HG03558 (cell line): Measurements from ENCODE around the gene TAP1.
A peak's percentile ranks its signal among the peaks of the same experiment; 100 is the strongest.

Experiments used
- ATAC-seq: cut with Tn5 transposase; IDR thresholded peaks from one replicate; pipeline ENCODE4 v1.9.1; 2021; ENCODE audit warnings: moderate number of reproducible peaks; ENCODE audit not compliant: unreplicated experiment; ENCODE audit errors: extremely low read depth

TAP1 gene

DNA sequence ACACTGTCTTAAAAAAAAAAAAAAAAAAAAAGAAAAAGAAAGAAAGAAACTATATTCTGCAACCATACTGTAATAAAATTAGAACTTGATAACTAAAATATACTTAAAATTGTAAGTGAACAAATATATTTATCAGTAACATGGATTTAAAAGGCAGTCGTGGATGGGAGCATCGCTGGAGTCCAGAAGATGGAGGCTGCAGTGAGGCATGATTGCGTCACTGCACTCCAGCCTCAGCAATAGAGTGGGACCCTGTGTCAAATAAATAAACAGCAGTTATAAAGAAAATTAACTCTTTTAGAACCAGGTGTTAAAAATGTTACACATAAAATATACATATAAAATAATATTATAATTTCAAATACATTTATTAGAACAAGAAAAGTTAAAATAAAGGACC is 9.2 kb upstream of the TAP1 start:
- no peak for ATAC-seq

DNA sequence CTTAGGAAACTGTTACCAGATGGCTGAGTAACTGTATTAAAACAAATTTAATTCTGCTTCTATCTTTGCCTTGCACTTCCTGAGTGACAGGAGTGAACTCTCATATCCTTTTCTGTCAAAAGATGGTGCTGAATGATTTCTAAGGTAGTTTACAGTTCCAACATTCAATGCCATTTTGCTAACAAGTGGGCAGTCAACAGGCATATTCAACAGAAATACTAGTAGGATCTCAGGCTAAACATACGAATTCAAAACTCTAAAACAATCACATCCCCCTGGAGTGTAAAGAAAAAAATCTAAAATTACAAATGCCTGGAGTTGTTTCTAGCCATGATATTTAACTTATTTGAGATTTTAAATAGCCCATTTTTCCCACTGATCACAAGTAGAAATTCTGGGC is 7.2 kb upstream of the TAP1 start:
- ATAC-seq, result no peak

DNA sequence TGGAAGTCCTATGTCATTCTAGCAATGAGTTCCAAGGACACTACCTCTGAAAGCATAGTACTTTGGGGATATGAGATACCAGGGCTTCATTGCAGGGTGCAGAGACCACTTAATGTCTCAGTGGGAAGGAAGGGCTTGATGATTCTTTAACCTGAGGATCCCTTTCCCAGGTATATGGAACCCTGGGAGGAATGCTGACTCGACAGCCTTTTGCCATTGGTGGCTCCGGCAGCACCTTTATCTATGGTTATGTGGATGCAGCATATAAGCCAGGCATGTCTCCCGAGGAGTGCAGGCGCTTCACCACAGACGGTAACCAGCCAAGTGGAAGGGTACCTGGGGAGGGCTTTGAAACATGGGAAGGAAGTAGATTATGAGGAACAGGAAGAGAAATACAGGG is 4.7 kb upstream of the TAP1 start:
- ATAC-seq, result no peak

- ATAC-seq, result no peak
Measured at GRCh38 chr6:32857156-32857891, 3.8 kb upstream of the TAP1 start.

DNA sequence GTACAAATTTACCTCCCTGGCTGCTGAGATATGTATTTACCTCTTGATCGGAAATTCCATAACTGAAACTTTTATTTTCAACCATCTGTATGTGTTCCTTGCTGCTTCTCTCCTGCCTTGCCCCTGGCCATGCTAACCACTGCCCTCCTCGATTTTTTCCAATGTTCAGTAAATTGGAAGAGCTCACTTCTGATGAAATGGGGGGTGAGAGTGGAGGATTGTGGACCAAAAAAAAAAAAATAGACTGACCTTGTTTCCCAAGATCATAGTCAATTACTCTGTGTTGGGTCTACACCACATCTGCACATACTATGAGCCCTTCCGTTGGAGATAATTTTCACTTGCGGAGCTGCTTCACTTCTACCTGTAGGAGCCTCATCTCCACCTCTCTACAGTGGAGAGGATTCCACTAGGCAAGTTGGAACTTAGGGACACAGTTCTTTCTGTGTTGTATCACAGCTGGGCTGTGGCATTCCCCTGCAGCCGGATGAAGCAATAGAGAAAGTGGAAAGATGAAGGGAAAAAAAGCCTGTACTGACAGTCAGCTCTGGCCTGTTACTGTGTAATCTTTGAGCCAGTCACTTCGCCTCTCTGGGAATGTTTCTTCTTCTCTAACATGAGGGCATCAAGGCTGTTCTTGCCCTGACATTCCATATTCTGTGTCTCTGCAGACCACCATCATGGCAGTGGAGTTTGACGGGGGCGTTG is 2.1 kb upstream of the TAP1 start:
- no peak for ATAC-seq

DNA sequence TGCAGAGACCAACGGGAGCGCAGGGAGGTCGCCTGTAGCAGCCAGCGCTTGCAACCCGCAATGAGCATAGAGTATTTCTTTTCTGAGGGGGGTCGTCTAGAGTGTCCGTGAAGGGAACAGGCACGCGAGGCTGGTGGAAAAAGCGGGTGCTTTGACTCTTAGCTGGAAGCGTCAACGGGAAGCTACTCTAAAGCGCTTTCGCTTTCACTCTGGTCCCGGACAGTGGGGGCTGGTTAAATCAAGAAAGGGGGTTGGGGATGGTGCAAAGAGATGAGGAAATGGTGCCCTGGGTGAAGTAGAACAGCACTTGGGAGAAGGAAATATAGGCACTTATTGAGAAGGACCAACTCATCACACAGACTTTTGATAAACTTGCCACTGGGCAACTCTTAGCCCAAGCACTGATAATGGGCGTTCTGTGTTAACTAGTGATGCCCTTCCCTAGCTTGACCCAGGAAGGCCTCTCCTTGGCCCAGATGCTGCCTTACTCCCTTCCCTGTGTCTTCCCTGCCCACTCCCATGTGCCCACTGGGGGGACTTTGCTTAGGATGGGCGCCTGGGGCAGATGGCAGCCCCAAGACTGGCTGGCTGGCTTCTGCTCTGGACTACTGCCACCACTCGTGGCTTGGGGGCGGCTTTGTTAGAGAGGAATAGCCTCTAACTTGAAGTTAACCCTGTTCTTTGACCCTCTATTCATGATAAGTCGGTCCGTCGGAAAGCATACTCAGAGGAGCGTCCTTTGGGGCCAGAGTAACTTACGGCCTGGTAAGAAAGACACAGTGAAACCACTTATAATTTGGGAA is 1.1 kb upstream of the TAP1 start:
- no peak for ATAC-seq

- ATAC-seq, result peak; percentile 21
Measured at GRCh38 chr6:32852844-32853540, 512 bp downstream of the TAP1 start.

DNA sequence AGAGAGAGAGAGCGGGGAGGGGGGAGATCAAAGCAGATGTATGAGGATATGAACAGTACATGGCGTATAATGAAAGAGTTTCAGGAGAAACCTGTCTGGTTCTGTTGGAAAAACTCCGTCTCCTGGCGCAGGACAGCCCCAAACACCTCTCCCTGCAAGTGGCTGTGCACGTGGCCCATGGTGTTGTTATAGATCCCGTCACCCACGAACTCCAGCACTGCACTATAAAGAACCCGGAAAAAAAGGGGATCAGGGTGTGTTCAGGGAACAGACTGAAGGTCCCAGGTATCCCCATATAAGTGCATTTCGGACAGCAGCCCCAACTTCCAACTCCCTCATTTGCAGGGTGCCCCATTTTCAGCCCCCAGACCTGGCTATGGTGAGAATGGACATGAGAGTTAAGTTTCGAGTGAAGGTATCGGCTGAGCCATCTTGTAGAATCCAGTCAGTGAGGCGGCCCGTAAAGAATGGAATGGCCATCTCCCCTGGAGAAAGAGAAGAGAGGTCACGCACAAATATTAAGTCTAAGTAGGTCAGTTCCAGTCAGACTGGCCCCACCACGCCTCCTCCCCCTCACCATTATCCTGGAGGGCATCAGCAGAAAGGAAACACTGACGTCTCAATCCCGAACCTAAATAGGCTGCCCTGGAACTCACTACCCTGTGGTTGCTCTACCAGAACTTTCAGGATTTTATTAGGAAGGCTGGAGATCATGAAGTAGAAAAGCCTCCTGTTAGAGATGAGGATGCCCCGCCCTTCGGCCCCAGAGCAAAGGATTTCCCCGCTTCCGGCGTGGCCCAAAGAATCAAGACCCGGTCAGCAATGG is 1.3 kb downstream of the TAP1 start:
- ATAC-seq, result no peak

- no peak for ATAC-seq
Measured at GRCh38 chr6:32851025-32851424, 2.5 kb downstream of the TAP1 start.

- ATAC-seq, result no peak
Measured at GRCh38 chr6:32849126-32849525, 4.4 kb downstream of the TAP1 start.

DNA sequence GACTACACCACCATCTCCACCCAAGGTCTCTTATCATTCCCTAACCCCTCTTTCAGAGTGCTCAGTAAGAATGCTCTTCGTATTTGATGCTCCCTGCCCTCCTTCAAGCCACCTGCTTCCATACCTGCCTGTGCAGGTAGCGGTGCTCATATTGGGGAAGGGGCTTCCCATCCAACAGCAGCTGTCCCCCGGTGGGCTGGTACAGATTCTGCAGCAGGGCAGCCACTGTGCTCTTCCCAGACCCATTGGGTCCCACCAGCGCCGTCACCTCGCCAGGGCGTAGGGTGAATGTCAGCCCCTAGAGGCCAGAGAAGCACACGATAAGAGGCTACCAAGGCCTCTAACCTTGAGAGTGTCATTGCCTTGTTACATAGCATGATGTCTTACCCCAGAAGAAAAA is 5.7 kb downstream of the TAP1 start:
- no peak for ATAC-seq

DNA sequence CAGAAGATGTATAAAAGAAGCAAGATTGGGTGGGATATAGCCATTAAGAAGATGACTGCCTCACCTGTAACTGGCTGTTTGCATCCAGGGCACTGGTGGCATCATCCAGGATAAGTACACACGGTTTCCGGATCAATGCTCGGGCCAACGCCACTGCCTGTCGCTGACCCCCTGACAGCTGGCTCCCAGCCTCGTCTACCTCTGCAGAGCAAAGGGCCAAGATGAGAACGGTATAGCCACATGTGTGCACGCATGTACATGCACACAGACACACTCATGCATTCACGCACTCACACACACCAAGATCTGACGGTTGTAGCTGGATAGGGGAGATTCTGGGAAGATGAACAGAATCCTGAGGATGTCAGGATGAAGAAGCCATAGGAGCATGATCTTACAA is 6.5 kb downstream of the TAP1 start:
- no peak for ATAC-seq

DNA sequence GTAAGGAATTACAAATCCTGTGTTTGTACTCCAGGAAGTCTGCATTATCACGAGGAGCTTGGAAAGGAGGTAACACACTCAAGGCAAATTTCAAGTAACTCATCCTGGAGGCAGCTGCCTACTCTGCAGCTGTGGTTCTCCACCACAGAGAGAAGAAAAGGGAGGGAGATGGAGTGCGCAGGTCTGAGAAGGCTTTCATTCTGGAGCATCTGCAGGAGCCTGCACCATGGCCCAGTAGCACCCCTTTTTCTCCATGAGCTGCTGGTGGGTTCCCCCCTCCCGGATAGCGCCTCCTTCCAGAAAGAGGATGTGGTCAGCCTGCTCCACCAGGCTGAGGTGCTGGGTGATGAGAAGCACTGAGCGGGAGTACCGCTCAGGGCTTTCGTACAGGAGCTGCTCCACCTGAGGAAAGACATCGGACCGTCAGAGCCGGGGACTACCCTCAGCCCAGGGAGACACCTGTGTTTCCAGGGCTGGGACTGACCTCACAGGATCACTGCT is 8.1 kb downstream of the TAP1 start:
- ATAC-seq, result no peak

GRCh38 chr6:32844839-32845383 is 8.6 kb downstream of the TAP1 start:
- no peak for ATAC-seq

DNA sequence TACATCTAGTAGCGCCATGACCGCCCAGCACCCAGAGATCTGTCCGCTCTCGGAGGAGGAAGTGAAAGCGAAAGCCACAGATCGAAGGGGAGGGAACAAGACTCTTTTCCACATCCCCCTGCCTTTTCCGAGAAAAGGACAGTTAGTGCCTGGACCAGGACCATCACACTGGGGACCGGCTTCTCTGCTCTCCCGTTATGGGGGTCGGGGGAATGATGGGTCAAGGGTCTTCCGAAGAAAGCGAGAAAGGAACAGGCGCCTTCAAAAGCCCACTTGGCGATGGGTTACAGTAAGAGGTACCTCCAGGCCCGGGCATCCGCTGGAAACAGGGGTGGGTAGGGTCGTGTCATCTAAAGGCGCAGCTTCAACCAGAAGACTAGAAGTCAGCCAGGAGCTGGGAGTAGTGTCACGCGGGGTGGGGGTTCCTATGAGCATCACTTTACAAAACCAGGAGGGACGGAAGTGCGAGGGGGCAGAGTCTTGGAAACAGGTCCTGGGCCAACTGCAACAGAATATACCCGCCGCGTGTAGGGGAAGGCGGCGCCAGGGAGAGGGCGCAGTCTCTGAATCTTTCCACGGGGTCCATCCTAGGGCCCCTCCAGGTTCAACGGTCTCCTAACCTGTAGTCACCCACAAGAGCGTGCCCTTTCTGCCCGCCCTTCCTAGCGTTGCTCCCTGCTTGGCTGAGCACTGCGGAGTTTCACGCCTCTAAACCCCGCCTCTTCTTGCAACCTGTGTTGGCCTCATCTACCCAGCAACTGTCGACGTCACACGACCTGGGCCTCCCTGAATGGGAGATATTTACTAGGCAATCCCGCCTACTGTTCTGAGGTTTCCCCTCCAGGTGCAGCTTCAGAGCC is 9.3 kb downstream of the TAP1 start, which contains the start of gene PSMB8:
TSS of gene PSMB8 (minus strand) at position 69 of the 860 bp plus-strand sequence. CDS start at position 18, 51 bp downstream.
- ATAC-seq, result peak; percentile 40

DNA sequence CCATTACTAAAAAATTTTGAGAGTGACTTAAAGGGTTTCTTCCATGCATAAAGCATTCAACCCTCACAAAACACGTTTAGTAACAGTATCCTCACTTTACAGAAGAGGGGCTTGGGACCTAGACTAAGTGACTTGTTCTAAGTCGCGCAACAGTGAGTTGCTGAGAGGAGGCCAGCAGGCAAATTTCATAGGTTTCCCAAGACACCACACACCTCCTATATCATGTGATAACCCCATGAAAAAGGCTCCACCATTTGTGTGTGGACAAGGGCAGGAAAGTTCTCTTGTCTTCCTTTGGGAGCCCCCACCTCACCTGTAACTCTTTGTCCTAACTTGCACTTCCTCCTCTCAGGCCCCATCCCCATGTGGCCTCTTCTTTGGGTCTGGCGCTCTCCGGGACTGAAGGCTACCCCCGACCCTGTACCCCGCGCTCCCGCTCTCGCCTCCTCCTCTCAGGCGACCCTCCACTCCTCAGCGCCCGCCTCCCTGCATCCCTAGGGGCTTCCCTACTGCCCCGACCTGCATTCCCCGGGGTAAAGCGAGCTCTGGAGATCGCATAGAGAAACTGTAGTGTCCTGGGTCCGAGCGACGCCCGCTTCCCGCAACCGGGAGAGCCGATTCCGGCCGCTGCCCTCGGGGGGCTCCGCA is 10.0 kb downstream of the TAP1 start:
- ATAC-seq, result no peak

- no peak for ATAC-seq
Measured at GRCh38 chr6:32842690-32843089, 10.8 kb downstream of the TAP1 start.
